Thyroid gland (tissue), 4 donors: ENCODE data around the gene FAM83F. TPM values are rescaled to one million over a fixed set of nuclear protein-coding genes. Genes with fewer than 3 reads are reported as not detected.
A peak's percentile ranks its signal among the peaks of the same experiment; 100 is the strongest.

Experiments used
- DNase-seq, 2 donors: peaks; one replicate each; pipeline ENCODE4 v3.0.0-alpha.2; 2019
- H3K27ac ChIP-seq, 3 donors: fragments of 200-600 bp; sonication (generic); 1 replicate in 2 of 3; 2 replicates in 1 of 3; pipeline ENCODE4 v1.5.1; 2016 to 2019; ENCODE audit warnings: mild to moderate bottlenecking in 1 of 3, moderate library complexity in 1 of 3
- H3K27me3 ChIP-seq: fragments of 200-600 bp; sonication (generic); one replicate; pipeline ENCODE4 v1.5.1; 2019
- H3K36me3 ChIP-seq, 2 donors: fragments of 200-600 bp; sonication (generic); one replicate each; pipeline ENCODE4 v1.5.1; 2016 to 2019
- H3K4me1 ChIP-seq, 2 donors: fragments of 200-600 bp; sonication (generic); one replicate each; pipeline ENCODE4 v1.5.1; 2017 to 2019
- H3K4me3 ChIP-seq, 3 donors: fragments of 200-600 bp; sonication (generic); replicated peaks in 1 of 3; 1 replicate in 2 of 3; 2 replicates in 1 of 3; pipeline ENCODE4 v1.5.1; 2016; ENCODE audit warnings: mild to moderate bottlenecking in 1 of 3
- H3K9me3 ChIP-seq: fragments of 200-600 bp; sonication (generic); one replicate; pipeline ENCODE4 v1.5.1; 2017
- CTCF ChIP-seq, 6 experiments: fragments of 200-600 bp in 3 of 6; fragments of 450-650 bp in 3 of 6; sonication (generic) in 3 of 6; IDR thresholded peaks; one replicate each; pipeline ENCODE4 v1.5.1; 2016 to 2019; ENCODE audit warnings: antibody characterized with exemption in 6 of 6, mild to moderate bottlenecking in 2 of 6, inconsistent platforms in 1 of 6, moderate library complexity in 1 of 6
- POLR2A ChIP-seq, 2 donors: fragments of 450-650 bp; IDR thresholded peaks; one replicate each; pipeline ENCODE4 v1.6.1; 2017; ENCODE audit warnings: antibody characterized with exemption in 2 of 2, mild to moderate bottlenecking in 2 of 2, moderate library complexity in 1 of 2
- WGBS, 2 donors: methylation state at CpG; one replicate each; pipeline ENCODE4 v1.1.5; 2017; 5-methylcytosine and 5-hydroxymethylcytosine counted together
- intact Hi-C: fragments of 100-400 bp; cut with DNase I; formaldehyde crosslinking; loops from one replicate; pipeline ENCODE4 v1.15.1; 2023
- total RNA-seq, 4 donors: library from RNA; depleted of rRNA; stranded (reverse); fragments of >200 nt; gene quantifications; one replicate each; pipeline ENCODE4 v1.2.3, GENCODE V29; 2016

Gene FAM83F
- total RNA-seq, 4 donors from 2014 or later = 19.2 to 35.6 (median 26.1) TPM

- H3K36me3 ChIP-seq = no peaks in the 10 kb centered on the region
- no peaks in the 10 kb centered on the region for H3K27me3 ChIP-seq
- H3K4me1 ChIP-seq = peaks cover 0 to 5% of the 10 kb centered on the region in 2 donors
- no peaks in the 10 kb centered on the region for H3K9me3 ChIP-seq
- no peak overlapping the region for H3K4me3 ChIP-seq
- TF ChIP-seq POLR2A (IDR thresholded peaks at IDR 0.05) (no peak), CTCF (IDR thresholded peaks at IDR 0.05) (no peak)
- WGBS, 2 donors = 86 to 92% methylated on average over 13 of the region's 13 CpGs
- intact Hi-C loops = no loop called here
- H3K27ac ChIP-seq = no peak overlapping the region
- no peak for DNase-seq
Measured at GRCh38 chr22:39960791-39961746, 33.7 kb upstream of the FAM83F start.

- WGBS, 2 donors = 87 to 89% methylated on average over 9 of the region's 9 CpGs
- intact Hi-C loops = no loop called here
- no peak overlapping the region for H3K27ac ChIP-seq
Measured at GRCh38 chr22:39962071-39962470, 32.7 kb upstream of the FAM83F start.

GRCh38 chr22:39965748-39966147 is 29.0 kb upstream of the FAM83F start:
- intact Hi-C loops = no loop called here
- Histone ChIP-seq H3K9me3 (no peaks in the 10 kb centered on the region), H3K4me1 (peaks cover 0 to 16% of the 10 kb centered on the region in 2 donors), H3K4me3 (no peak overlapping the region), H3K36me3 (no peaks in the 10 kb centered on the region), H3K27ac (no peak overlapping the region), H3K27me3 (no peaks in the 10 kb centered on the region)
- 88% methylated on average over 5 of the region's 5 CpGs for WGBS, 2 donors
- TF ChIP-seq CTCF (IDR thresholded peaks at IDR 0.05) = no peak
- DNase-seq = no peak

More at GRCh38 chr22:39962071-39962470, 32.7 kb upstream of the FAM83F start:
- Histone ChIP-seq H3K9me3 (no peaks in the 10 kb centered on the region), H3K27me3 (no peaks in the 10 kb centered on the region), H3K4me1 (peaks cover 0 to 11% of the 10 kb centered on the region in 2 donors), H3K4me3 (no peak overlapping the region), H3K36me3 (no peaks in the 10 kb centered on the region)
- DNase-seq = no peak
- TF ChIP-seq POLR2A (IDR thresholded peaks at IDR 0.05) (no peak), CTCF (IDR thresholded peaks at IDR 0.05) (no peak)

GRCh38 chr22:39966470-39966869 is 28.3 kb upstream of the FAM83F start:
- Histone ChIP-seq H3K27ac (peak overlapping the region in 1 of 3 donors; percentile 30), H3K36me3 (no peaks in the 10 kb centered on the region), H3K27me3 (no peaks in the 10 kb centered on the region), H3K9me3 (no peaks in the 10 kb centered on the region), H3K4me1 (peaks cover 0 to 20% of the 10 kb centered on the region in 2 donors), H3K4me3 (no peak overlapping the region)
- no peak for DNase-seq
- no peak for TF ChIP-seq CTCF (IDR thresholded peaks at IDR 0.05)
- TF ChIP-seq POLR2A (IDR thresholded peaks at IDR 0.05) = no peak
- intact Hi-C loops = no loop called here
- 87 to 98% methylated on average over 2 of the region's 2 CpGs for WGBS, 2 donors
